ENCODE data around the gene KRT38.

Gene KRT38

GRCh38 chr17:41457676-41458075 is 16.9 kb upstream of the KRT38 start:
- Histone ChIP-seq H3K4me1 (ENCODE audit: control insufficient read depth in 1 of 2, insufficient read depth in 2 of 2, low read length in 2 of 2) (peaks cover 0 to 5% of the 10 kb centered on the region in 2 donors), H3K9me3 (ENCODE audit: control insufficient read depth in 1 of 2, low read length in 2 of 2) (no peaks in the 10 kb centered on the region), H3K4me3 (ENCODE audit: low read depth in 1 of 2, low read length in 2 of 2) (no peak overlapping the region), H3K27ac (ENCODE audit: low read length) (no peak overlapping the region), H3K27me3 (ENCODE audit: low read depth, low read length) (no peaks in the 10 kb centered on the region), H3K36me3 (ENCODE audit: control insufficient read depth in 1 of 2, insufficient read depth in 2 of 2, low read length in 2 of 2) (no peaks in the 10 kb centered on the region)

GRCh38 chr17:41456204-41456603 is 15.4 kb upstream of the KRT38 start:
- Histone ChIP-seq H3K4me3 (ENCODE audit: low read depth in 1 of 2, low read length in 2 of 2) (no peak overlapping the region), H3K36me3 (ENCODE audit: control insufficient read depth in 1 of 2, insufficient read depth in 2 of 2, low read length in 2 of 2) (no peaks in the 10 kb centered on the region), H3K9me3 (ENCODE audit: control insufficient read depth in 1 of 2, low read length in 2 of 2) (peaks cover 0 to 5% of the 10 kb centered on the region in 2 donors), H3K27me3 (ENCODE audit: low read depth, low read length) (no peaks in the 10 kb centered on the region), H3K27ac (ENCODE audit: low read length) (no peak overlapping the region), H3K4me1 (ENCODE audit: control insufficient read depth in 1 of 2, insufficient read depth in 2 of 2, low read length in 2 of 2) (peaks cover 0 to 5% of the 10 kb centered on the region in 2 donors)

- Histone ChIP-seq H3K4me3 (ENCODE audit: low read depth in 1 of 2, low read length in 2 of 2) (no peak overlapping the region), H3K27me3 (ENCODE audit: low read depth, low read length) (no peaks in the 10 kb centered on the region)
Observed at GRCh38 chr17:41455236-41455635, 14.5 kb upstream of the KRT38 start.

GRCh38 chr17:41453066-41453465 is 12.3 kb upstream of the KRT38 start:
- Histone ChIP-seq H3K9me3 (ENCODE audit: control insufficient read depth in 1 of 2, low read length in 2 of 2) (peaks cover 0 to 5% of the 10 kb centered on the region in 2 donors), H3K36me3 (ENCODE audit: control insufficient read depth in 1 of 2, insufficient read depth in 2 of 2, low read length in 2 of 2) (no peaks in the 10 kb centered on the region), H3K27me3 (ENCODE audit: low read depth, low read length) (no peaks in the 10 kb centered on the region), H3K4me1 (ENCODE audit: control insufficient read depth in 1 of 2, insufficient read depth in 2 of 2, low read length in 2 of 2) (peaks cover 0 to 5% of the 10 kb centered on the region in 2 donors), H3K27ac (ENCODE audit: low read length) (no peak overlapping the region), H3K4me3 (ENCODE audit: low read depth in 1 of 2, low read length in 2 of 2) (no peak overlapping the region)

More at GRCh38 chr17:41455236-41455635, 14.5 kb upstream of the KRT38 start:
- H3K9me3 ChIP-seq (ENCODE audit: control insufficient read depth in 1 of 2, low read length in 2 of 2) = peaks cover 0 to 5% of the 10 kb centered on the region in 2 donors
- H3K4me1 ChIP-seq (ENCODE audit: control insufficient read depth in 1 of 2, insufficient read depth in 2 of 2, low read length in 2 of 2) = peaks cover 0 to 5% of the 10 kb centered on the region in 2 donors
- H3K27ac ChIP-seq (ENCODE audit: low read length) = no peak overlapping the region
- no peaks in the 10 kb centered on the region for H3K36me3 ChIP-seq (ENCODE audit: control insufficient read depth in 1 of 2, insufficient read depth in 2 of 2, low read length in 2 of 2)

GRCh38 chr17:41452281-41452680 is 11.5 kb upstream of the KRT38 start:
- Histone ChIP-seq H3K27ac (ENCODE audit: low read length) (no peak overlapping the region), H3K36me3 (ENCODE audit: control insufficient read depth in 1 of 2, insufficient read depth in 2 of 2, low read length in 2 of 2) (no peaks in the 10 kb centered on the region), H3K9me3 (ENCODE audit: control insufficient read depth in 1 of 2, low read length in 2 of 2) (peaks cover 0 to 5% of the 10 kb centered on the region in 2 donors), H3K4me1 (ENCODE audit: control insufficient read depth in 1 of 2, insufficient read depth in 2 of 2, low read length in 2 of 2) (peaks cover 0 to 5% of the 10 kb centered on the region in 2 donors), H3K4me3 (ENCODE audit: low read depth in 1 of 2, low read length in 2 of 2) (no peak overlapping the region), H3K27me3 (ENCODE audit: low read depth, low read length) (no peaks in the 10 kb centered on the region)

GRCh38 chr17:41451154-41451728 is 10.5 kb upstream of the KRT38 start:
- Histone ChIP-seq H3K4me1 (ENCODE audit: control insufficient read depth in 1 of 2, insufficient read depth in 2 of 2, low read length in 2 of 2) (no peaks in the 10 kb centered on the region), H3K4me3 (ENCODE audit: low read depth in 1 of 2, low read length in 2 of 2) (no peak overlapping the region)

GRCh38 chr17:41449008-41449407 is 8.2 kb upstream of the KRT38 start:
- no peak overlapping the region for H3K27ac ChIP-seq (ENCODE audit: low read length)
- H3K36me3 ChIP-seq (ENCODE audit: control insufficient read depth in 1 of 2, insufficient read depth in 2 of 2, low read length in 2 of 2) = no peaks in the 10 kb centered on the region
- H3K4me3 ChIP-seq (ENCODE audit: low read depth in 1 of 2, low read length in 2 of 2) = no peak overlapping the region
- H3K4me1 ChIP-seq (ENCODE audit: control insufficient read depth in 1 of 2, insufficient read depth in 2 of 2, low read length in 2 of 2) = no peaks in the 10 kb centered on the region
- H3K27me3 ChIP-seq (ENCODE audit: low read depth, low read length) = no peaks in the 10 kb centered on the region
- peaks cover 0 to 5% of the 10 kb centered on the region in 2 donors for H3K9me3 ChIP-seq (ENCODE audit: control insufficient read depth in 1 of 2, low read length in 2 of 2)

More at GRCh38 chr17:41451154-41451728, 10.5 kb upstream of the KRT38 start:
- Histone ChIP-seq H3K36me3 (ENCODE audit: control insufficient read depth in 1 of 2, insufficient read depth in 2 of 2, low read length in 2 of 2) (no peaks in the 10 kb centered on the region), H3K27ac (ENCODE audit: low read length) (no peak overlapping the region), H3K27me3 (ENCODE audit: low read depth, low read length) (no peaks in the 10 kb centered on the region), H3K9me3 (ENCODE audit: control insufficient read depth in 1 of 2, low read length in 2 of 2) (peaks cover 0 to 5% of the 10 kb centered on the region in 2 donors)

GRCh38 chr17:41448506-41448905 is 7.7 kb upstream of the KRT38 start:
- Histone ChIP-seq H3K36me3 (ENCODE audit: control insufficient read depth in 1 of 2, insufficient read depth in 2 of 2, low read length in 2 of 2) (no peaks in the 10 kb centered on the region), H3K27ac (ENCODE audit: low read length) (no peak overlapping the region), H3K4me1 (ENCODE audit: control insufficient read depth in 1 of 2, insufficient read depth in 2 of 2, low read length in 2 of 2) (no peaks in the 10 kb centered on the region), H3K9me3 (ENCODE audit: control insufficient read depth in 1 of 2, low read length in 2 of 2) (peaks cover 0 to 5% of the 10 kb centered on the region in 2 donors), H3K4me3 (ENCODE audit: low read depth in 1 of 2, low read length in 2 of 2) (no peak overlapping the region), H3K27me3 (ENCODE audit: low read depth, low read length) (peaks cover under 1% of the 10 kb centered on the region)

GRCh38 chr17:41446806-41447205 is 6.0 kb upstream of the KRT38 start:
- no peaks in the 10 kb centered on the region for H3K36me3 ChIP-seq (ENCODE audit: control insufficient read depth in 1 of 2, insufficient read depth in 2 of 2, low read length in 2 of 2)
- no peak overlapping the region for H3K27ac ChIP-seq (ENCODE audit: low read length)
- no peaks in the 10 kb centered on the region for H3K4me1 ChIP-seq (ENCODE audit: control insufficient read depth in 1 of 2, insufficient read depth in 2 of 2, low read length in 2 of 2)
- peaks cover 0 to 5% of the 10 kb centered on the region in 2 donors for H3K9me3 ChIP-seq (ENCODE audit: control insufficient read depth in 1 of 2, low read length in 2 of 2)
- peaks cover 5% of the 10 kb centered on the region for H3K27me3 ChIP-seq (ENCODE audit: low read depth, low read length)
- no peak overlapping the region for H3K4me3 ChIP-seq (ENCODE audit: low read depth in 1 of 2, low read length in 2 of 2)

GRCh38 chr17:41444640-41445039 is 3.9 kb upstream of the KRT38 start:
- Histone ChIP-seq H3K36me3 (ENCODE audit: control insufficient read depth in 1 of 2, insufficient read depth in 2 of 2, low read length in 2 of 2) (no peaks in the 10 kb centered on the region), H3K4me1 (ENCODE audit: control insufficient read depth in 1 of 2, insufficient read depth in 2 of 2, low read length in 2 of 2) (no peaks in the 10 kb centered on the region), H3K27ac (ENCODE audit: low read length) (no peak overlapping the region), H3K4me3 (ENCODE audit: low read depth in 1 of 2, low read length in 2 of 2) (no peak overlapping the region), H3K9me3 (ENCODE audit: control insufficient read depth in 1 of 2, low read length in 2 of 2) (no peaks in the 10 kb centered on the region), H3K27me3 (ENCODE audit: low read depth, low read length) (peaks cover 5% of the 10 kb centered on the region)

GRCh38 chr17:41444186-41444585 is 3.4 kb upstream of the KRT38 start:
- no peaks in the 10 kb centered on the region for H3K9me3 ChIP-seq (ENCODE audit: control insufficient read depth in 1 of 2, low read length in 2 of 2)
- no peaks in the 10 kb centered on the region for H3K36me3 ChIP-seq (ENCODE audit: control insufficient read depth in 1 of 2, insufficient read depth in 2 of 2, low read length in 2 of 2)
- no peaks in the 10 kb centered on the region for H3K4me1 ChIP-seq (ENCODE audit: control insufficient read depth in 1 of 2, insufficient read depth in 2 of 2, low read length in 2 of 2)
- no peak overlapping the region for H3K4me3 ChIP-seq (ENCODE audit: low read depth in 1 of 2, low read length in 2 of 2)
- H3K27me3 ChIP-seq (ENCODE audit: low read depth, low read length) = peaks cover 5% of the 10 kb centered on the region
- no peak overlapping the region for H3K27ac ChIP-seq (ENCODE audit: low read length)

GRCh38 chr17:41442739-41443138 is 2.0 kb upstream of the KRT38 start:
- Histone ChIP-seq H3K9me3 (ENCODE audit: control insufficient read depth in 1 of 2, low read length in 2 of 2) (no peaks in the 10 kb centered on the region), H3K36me3 (ENCODE audit: control insufficient read depth in 1 of 2, insufficient read depth in 2 of 2, low read length in 2 of 2) (no peaks in the 10 kb centered on the region), H3K4me1 (ENCODE audit: control insufficient read depth in 1 of 2, insufficient read depth in 2 of 2, low read length in 2 of 2) (no peaks in the 10 kb centered on the region), H3K4me3 (ENCODE audit: low read depth in 1 of 2, low read length in 2 of 2) (no peak overlapping the region), H3K27ac (ENCODE audit: low read length) (no peak overlapping the region), H3K27me3 (ENCODE audit: low read depth, low read length) (peaks cover 5% of the 10 kb centered on the region)

All from muscle layer of duodenum (tissue), 2 donors.